Activated CD8-positive, alpha-beta memory T cell treated with anti-CD3 and anti-CD28 coated beads for 48 hours (primary cell): Measurements from ENCODE around the gene NUCB1.
"Not testable (repeated sequence)": the region's sequence is repeated elsewhere in the genome, so short reads cannot be mapped to it uniquely, and the experiment has no call there.

ENCODE experiments used
- DNase-seq, 3 experiments: peaks; one replicate each; pipeline ENCODE4 v3.0.0-alpha.2; 2020; ENCODE audit warnings: low read depth in 2 of 3, low spot score in 2 of 3

The NUCB1 gene

DNA sequence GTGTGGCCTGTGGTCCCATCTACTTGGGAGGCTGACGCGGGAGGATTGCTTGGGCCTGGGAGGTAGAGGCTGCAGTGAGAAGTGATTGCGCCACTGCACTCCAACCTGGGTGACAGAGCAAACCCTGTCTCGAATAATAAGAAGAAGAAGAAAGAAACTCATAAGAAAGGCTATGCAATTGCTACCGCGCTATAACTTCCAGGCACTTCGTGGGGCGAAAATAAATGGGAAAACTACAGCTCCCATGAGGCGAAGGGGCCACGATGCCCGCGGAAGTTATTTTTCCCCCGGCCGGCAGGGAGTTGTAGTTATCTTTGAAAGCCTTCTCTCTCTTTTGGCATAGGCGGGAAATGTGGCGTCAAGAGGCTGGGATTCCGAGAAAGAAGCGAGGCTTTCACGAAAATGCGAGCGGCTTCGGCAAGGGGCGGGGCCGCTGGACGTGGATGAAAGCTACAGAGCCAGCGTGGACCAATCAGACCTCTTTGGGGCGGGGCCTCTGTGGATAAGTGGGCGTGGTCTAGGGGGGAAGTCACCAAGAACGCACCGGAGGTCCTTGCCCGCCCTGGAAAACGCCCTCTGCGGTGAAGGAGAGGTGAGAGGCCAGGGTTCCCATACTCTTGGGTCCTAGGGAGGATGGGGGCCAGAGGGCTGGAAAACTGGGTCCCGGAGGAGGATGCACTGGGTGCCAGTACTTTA lies at the start of gene NUCB1:
NUCB1 (plus strand) TSS at position 532 of the 696 bp plus-strand sequence. CDS start 485 bp downstream, outside the sequence.
- peak; percentile 97 to 98 (median 98) for DNase-seq

GRCh38 chr19:48852292-48852691 lies 47.8 kb upstream of the NUCB1 start:
- DNase-seq: no peak

- DNase-seq: no peak
These were observed 46.6 kb upstream of the NUCB1 start for GRCh38 chr19:48853483-48853882.

DNA sequence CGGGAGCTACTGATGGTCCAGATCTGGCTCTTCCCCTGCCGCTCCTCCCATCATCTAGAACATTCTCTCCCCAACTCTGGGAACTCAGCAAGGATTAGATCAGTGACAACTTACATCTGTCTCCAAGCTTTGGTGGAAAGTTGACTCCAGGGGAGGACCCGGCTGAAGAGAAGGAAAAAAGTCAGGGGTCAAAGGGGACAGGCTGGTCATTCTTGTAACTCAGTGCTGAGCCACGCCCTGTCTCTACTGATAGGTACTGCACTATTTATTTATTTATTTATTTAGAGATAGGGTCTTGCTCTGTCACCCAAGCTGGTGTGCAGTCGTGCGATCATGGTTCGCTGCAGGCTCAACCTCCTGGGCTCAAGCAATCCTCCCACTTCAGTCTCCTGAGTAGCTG lies 46.0 kb upstream of the NUCB1 start:
- no peak for DNase-seq

DNA sequence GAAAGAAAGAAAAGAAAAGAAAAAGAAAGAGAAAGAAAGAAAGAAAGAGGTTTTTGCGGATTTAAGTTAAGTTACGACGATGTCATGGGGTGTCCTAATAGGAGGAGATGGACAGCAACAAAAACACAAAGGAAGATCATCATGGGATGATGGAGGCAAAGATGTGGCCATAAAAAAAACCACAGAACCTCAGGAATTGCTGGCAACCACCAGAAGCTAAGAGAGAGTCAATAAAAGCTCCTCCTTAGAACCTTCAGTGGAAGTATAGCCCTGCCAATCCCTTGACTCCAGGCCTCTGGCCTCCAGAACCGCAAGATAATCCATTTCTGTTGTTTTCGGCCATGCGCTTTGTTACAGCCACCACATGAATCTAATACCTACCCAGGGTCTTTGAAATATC lies 43.2 kb upstream of the NUCB1 start:
- no peak for DNase-seq

- DNase-seq: no peak
These were observed 41.0 kb upstream of the NUCB1 start for GRCh38 chr19:48858984-48859710.

DNA sequence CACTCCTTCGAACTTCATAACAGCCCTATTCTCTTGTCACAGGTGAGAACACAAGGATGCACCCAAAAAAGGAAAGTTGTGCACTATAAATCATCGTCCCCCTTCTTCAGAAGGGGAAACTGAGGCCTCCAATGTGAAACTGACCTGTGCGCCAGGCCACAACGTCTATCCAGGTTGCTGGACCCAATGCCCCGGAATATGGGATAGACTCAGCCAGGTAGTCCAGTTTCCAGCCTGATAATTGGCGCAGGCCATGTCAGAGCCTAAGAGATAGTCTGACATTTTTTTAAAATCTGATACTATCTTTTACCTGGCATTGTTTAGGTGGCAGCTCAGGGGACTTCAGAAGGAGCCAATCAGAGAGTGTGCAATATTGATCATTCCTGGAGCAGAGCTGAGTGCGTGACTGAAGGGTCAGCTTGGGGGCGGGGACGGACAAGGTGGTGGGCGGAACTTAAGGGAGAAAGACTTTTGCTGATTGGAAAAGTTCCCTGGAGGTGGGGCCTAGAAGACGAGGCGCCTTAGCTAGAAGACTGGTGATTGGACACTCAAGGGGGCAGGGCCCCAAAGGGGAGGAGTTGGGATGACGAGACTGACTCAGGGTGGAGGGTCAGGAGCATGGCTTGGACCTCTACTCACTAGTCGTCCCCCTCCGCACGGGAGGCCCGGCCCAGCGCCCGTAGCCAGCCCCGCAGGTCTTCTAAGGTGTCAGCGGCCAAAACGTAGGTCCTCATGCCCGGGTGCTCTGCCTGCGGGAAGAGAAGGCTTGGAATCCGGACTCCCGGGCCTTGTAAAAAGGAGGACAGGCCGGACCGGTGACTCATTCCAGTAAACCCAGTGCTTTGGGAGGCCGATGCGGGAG lies 40.2 kb upstream of the NUCB1 start:
- DNase-seq: no peak

DNA sequence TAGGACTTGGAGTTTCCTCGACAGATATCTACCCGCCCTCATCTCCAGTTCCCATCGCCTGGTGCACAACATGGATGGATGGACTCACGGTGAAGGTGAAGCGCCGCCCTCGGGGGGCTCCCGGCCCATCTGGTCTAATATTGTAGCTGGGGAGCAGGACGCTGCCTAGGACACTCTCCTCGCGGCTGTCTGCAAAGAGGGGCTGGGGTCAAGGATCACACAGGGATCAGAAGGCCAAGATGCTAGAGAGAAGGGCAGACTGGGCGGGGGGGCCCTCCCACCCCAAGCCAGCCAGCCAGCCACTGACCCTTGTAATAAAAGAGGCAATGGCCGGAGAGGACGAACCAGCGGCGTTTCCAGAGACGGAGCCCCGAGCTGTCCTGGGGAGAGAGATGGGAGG lies 38.8 kb upstream of the NUCB1 start:
- no peak for DNase-seq

- DNase-seq: no peak
These were observed 37.3 kb upstream of the NUCB1 start for GRCh38 chr19:48862827-48863226.

DNA sequence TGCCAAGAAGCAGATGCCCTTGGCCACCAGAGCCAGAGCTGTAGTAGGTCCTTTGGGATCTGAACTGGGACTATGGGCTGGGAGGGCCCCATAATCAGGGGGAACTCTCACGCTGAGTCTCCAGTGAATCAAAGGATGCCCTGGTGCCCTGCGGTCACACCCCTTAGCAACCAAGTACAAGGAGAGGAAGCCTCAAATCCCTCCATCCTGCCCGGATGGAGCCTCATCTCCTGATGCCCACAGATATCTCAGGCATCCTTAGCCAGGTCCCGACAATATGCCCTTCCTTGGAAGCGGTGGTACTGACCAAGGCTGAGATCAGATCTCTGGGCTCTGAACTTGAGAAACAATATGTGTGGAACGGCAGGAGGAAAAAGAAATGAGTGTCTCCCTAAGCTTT lies 33.4 kb upstream of the NUCB1 start:
- DNase-seq: no peak

DNA sequence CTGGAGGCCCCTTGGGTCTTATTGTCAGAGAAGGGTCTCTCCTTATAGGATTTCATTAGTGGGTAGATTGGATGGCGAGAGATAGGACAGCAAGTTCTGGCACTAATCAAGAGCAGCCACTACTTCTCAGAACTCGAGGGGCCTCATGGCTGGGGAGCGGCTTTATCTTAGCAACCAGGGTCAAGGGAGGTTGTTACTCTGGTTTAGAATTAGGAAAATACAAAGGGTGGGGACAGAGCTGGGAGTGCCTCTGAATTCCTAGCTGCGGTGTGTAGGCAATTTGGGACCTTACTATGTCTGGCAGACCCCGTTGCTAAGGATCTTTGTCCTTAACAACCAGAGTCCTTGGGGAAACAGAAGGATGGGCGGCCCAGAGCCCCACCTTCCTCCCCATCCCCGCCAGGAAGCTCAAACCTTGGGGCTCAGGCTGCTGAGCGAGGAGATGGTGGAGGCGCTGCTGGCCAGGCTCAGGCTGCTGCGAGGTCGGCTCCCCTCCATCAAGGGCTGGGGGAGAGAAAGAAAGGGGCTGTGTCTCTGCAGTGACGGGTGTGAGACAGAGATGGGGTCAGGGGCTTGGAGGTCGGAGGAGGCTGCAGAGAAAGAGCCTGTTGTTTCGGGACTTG lies 32.9 kb upstream of the NUCB1 start:
- no peak for DNase-seq

DNA sequence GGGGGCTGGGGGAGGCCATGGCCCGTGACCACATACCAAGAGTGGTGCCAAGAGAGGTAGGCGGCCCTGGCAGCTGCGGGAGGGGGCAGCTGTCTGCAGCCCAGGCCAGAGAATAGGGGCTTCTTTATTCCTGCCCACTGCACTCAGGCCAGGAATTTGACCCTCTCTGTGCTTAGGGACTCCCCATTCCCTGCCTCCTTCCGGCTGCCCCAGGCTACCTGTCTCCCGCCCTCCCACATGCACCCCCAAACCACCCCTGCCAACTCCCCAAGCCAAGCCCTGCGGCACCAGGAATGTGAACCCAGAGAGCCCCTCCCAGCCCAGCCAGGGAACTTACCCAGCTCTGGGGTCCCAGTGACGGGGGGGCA lies 32.4 kb upstream of the NUCB1 start:
- DNase-seq: no peak

- no peak for DNase-seq
These were observed 31.8 kb upstream of the NUCB1 start, which contains the start of gene PLEKHA4 for GRCh38 chr19:48868114-48868886. Gene PLEKHA4, minus strand, starts transcription at chr19:48868617. Its CDS starts 997 bp downstream, at chr19:48867620.

GRCh38 chr19:48870048-48870447 lies 30.1 kb upstream of the NUCB1 start:
- DNase-seq: no peak

- not testable (repeated sequence) for DNase-seq
These were observed 28.5 kb upstream of the NUCB1 start for GRCh38 chr19:48871471-48872181.

DNA sequence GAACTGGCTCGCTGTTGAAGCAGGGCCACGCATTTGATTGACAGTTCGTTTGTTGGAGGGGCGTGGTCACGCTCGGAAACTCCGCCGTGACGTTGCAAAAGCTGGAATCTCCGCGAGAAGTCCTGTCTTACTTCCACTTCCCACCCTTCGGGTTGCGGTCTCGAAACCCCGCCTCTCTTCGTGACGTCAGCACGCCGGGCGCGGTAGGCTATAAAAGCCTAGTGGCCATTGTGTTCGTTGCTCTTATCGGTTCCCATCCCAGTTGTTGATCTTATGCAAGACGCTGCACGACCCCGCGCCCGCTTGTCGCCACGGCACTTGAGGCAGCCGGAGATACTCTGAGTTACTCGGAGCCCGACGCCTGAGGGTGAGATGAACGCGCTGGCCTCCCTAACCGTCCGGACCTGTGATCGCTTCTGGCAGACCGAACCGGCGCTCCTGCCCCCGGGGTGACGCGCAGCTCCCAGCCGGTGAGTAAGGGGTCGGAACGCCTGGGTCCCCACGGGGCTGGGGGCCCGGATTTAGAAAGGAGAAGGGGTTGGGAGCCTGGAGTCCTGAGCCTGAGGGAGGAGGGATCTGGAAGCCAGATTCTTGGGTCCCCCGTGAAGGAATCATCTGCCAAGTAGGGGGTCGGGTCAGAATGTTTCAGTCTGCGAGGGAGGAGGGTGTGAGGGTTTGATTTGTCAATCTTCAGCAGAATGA lies 27.8 kb upstream of the NUCB1 start, which contains the start of gene PPP1R15A:
PPP1R15A (plus strand) TSS at position 240 of the 702 bp plus-strand sequence. CDS start 813 bp downstream, outside the sequence.
- DNase-seq: peak; percentile 98 to 100 (median 100)

DNA sequence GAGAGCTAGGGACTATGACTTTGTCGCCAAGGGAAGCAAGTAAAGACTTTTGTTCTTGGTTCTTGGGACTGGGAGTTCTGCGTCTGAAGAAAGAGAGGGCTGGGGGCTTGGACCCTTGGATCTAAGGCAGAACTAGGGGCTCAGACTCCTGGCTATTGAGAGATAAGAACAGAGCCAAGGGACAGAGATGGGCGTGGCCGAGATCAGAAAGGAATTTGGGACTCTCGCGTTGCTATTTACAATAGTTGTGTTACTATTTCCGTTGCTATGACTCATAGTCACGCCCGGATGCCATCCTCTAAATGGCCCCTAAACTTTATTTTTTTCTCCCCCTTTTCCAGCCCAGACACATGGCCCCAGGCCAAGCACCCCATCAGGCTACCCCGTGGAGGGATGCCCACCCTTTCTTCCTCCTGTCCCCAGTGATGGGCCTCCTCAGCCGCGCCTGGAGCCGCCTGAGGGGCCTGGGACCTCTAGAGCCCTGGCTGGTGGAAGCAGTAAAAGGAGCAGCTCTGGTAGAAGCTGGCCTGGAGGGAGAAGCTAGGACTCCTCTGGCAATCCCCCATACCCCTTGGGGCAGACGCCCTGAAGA lies 27.1 kb upstream of the NUCB1 start:
- peak in 1 of 3 experiments; percentile 47 for DNase-seq

DNA sequence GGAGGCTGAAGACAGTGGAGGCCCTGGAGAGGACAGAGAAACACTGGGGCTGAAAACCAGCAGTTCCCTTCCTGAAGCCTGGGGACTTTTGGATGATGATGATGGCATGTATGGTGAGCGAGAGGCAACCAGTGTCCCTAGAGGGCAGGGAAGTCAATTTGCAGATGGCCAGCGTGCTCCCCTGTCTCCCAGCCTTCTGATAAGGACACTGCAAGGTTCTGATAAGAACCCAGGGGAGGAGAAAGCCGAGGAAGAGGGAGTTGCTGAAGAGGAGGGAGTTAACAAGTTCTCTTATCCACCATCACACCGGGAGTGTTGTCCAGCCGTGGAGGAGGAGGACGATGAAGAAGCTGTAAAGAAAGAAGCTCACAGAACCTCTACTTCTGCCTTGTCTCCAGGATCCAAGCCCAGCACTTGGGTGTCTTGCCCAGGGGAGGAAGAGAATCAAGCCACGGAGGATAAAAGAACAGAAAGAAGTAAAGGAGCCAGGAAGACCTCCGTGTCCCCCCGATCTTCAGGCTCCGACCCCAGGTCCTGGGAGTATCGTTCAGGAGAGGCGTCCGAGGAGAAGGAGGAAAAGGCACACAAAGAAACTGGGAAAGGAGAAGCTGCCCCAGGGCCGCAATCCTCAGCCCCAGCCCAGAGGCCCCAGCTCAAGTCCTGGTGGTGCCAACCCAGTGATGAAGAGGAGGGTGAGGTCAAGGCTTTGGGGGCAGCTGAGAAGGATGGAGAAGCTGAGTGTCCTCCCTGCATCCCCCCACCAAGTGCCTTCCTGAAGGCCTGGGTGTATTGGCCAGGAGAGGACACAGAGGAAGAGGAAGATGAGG lies 26.4 kb upstream of the NUCB1 start:
- DNase-seq: no peak
